ENCODE data around the gene MRPL24. TPM values are rescaled to one million over a fixed set of nuclear protein-coding genes. Genes with fewer than 3 reads are reported as not detected.

The MRPL24 gene
- total and polyA plus RNA-seq, 9 of the 15 experiments (the other 6 are each of a cell fraction or from before 2014, with no cell fraction given) = 74.3 to 267 (median 113) TPM

- no peak for TF ChIP-seq RNF219 (CRISPR knock-in tag; IDR thresholded peaks at IDR 0.05)
- no peak for TF ChIP-seq ILK (tag; IDR thresholded peaks at IDR 0.05; ENCODE audit: borderline replicate concordance, low read depth)
- no peak for TF ChIP-seq ESRRA (IDR thresholded peaks at IDR 0.05; ENCODE audit: borderline replicate concordance, low read depth)
- TF ChIP-seq CHCHD3 (CRISPR knock-in tag; IDR thresholded peaks at IDR 0.05) = no peak
- no peak for TF ChIP-seq PHF20 (IDR thresholded peaks at IDR 0.05; ENCODE audit: partially characterized antibody)
- no peak for TF ChIP-seq IRF9 (tag; IDR thresholded peaks at IDR 0.05)
- no peak for TF ChIP-seq ZNF655 (CRISPR knock-in tag; IDR thresholded peaks at IDR 0.05)
- no peak for TF ChIP-seq ZNF583 (CRISPR knock-in tag; IDR thresholded peaks at IDR 0.05)
- TF ChIP-seq NR3C1 (CRISPR knock-in tag; IDR thresholded peaks at IDR 0.05) = no peak
- TF ChIP-seq ZFX (CRISPR knock-in tag; IDR thresholded peaks at IDR 0.05) = no peak
- TF ChIP-seq ARNT (IDR thresholded peaks at IDR 0.05) = peak in 1 of 2 experiments; percentile 55; a peak in 1 of 4 replicates
- no peak for TF ChIP-seq ZNF354B (CRISPR knock-in tag; IDR thresholded peaks at IDR 0.05)
- TF ChIP-seq RBM34 (IDR thresholded peaks at IDR 0.05; ENCODE audit: borderline replicate concordance, insufficient read depth, low read length) = no peak
- no peak for TF ChIP-seq ZSCAN29 (IDR thresholded peaks at IDR 0.05)
- no peak for TF ChIP-seq MNT (conservative IDR thresholded peaks at IDR 0.05)
- no peak for TF ChIP-seq DEAF1 (CRISPR knock-in tag; IDR thresholded peaks at IDR 0.05)
- no peak for TF ChIP-seq ZNF584 (CRISPR knock-in tag; IDR thresholded peaks at IDR 0.05; ENCODE audit: low read depth)
- TF ChIP-seq HMG20A (CRISPR knock-in tag; conservative IDR thresholded peaks at IDR 0.05) = no peak
- TF ChIP-seq NFIC (IDR thresholded peaks at IDR 0.05) = no peak
Observed at GRCh38 chr1:156692925-156693847, 47.7 kb downstream of the MRPL24 start (continued).
